ENCODE measurements around the gene SLC1A5. TPM values are rescaled to one million over a fixed set of nuclear protein-coding genes. Genes with fewer than 3 reads are reported as not detected.

The SLC1A5 gene
- total and polyA plus RNA-seq, 7 experiments from 2014 or later: 1.1 to 120 (median 5.3) TPM

DNA sequence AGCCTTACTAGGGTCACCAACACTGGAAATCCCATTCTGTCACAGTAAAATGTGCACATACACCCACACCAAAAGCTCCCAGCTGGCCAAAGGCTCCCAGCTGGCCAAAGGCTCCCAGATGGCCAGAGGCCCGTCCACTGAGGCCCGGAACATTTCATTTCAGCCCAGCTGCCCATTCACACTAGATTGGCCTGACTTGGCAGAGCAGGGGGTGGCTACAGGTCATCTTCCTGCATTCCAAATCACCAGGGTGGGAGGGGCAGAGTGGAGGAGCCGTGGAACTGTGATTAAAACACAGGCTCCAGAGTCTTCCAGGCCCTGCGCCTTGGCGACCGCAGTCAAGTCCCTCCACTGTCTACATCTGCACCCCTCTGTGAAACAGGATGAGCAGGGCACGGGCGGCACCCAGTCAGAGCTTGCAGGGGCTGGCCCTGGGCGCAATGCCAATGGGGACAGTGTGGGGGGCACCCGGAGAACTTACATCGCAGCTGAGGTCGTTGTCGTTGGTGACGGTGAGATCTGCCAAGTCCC lies 61.4 kb downstream of the SLC1A5 start:
- no peak overlapping the region for H3K27ac Mint-ChIP-seq
- H3K4me3 Mint-ChIP-seq: no peak overlapping the region
- POLR2A ChIA-PET: interaction anchor here (1.2 to 5.0 kb wide), 2 partner anchors 18 to 23 kb away, joined by 3 to 30 read pairs; no protein-coding TSS in a partner anchor

DNA sequence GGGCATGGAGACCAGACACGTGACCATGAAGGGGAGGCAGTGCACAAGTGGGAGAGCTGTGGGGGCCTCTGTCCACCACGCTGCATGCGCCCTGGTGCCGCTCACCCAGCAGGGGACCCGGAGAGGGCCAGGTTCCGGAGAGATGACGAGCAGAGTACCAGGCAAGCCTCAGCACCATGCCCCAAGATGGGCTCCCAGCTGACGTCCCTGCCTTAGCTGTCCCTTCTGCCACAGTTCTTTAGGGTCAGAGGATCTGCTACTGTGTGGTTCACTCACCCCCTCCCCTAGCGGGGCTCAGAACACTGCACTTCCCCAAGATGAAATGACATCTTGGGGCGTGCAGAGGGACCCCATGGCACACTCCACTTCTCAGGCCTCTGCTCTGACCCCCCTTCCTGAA lies 61.8 kb downstream of the SLC1A5 start:
- H3K36me3 Mint-ChIP-seq: peaks cover 7 to 23% (median 12%) of the 10 kb centered on the region in 5 donors
- ATAC-seq (no peak), DNase-seq (no peak)
- no peak overlapping the region for H3K27ac Mint-ChIP-seq
- no peaks in the 10 kb centered on the region for H3K9me3 Mint-ChIP-seq
- H3K27me3 ChIP-seq (ENCODE audit: control insufficient read depth in 2 of 2, insufficient read depth in 2 of 2, low read length in 2 of 2): no peaks in the 10 kb centered on the region
- ChIA-PET CTCF (interaction anchor here (1.2 to 6.4 kb wide), 3 partner anchors 16 to 110 kb away, joined by 3 to 136 read pairs (median 4); no protein-coding TSS in a partner anchor), POLR2A (interaction anchor here (1.2 kb wide), 1 partner anchor 19 kb away, joined by 3 read pairs; no protein-coding TSS in a partner anchor)
- H3K4me1 Mint-ChIP-seq: peaks cover 8 to 28% (median 10%) of the 10 kb centered on the region in 7 donors
- no peaks in the 10 kb centered on the region for H3K27me3 Mint-ChIP-seq
- H3K9me3 ChIP-seq (ENCODE audit: control insufficient read depth in 2 of 3, low read length in 3 of 3): no peaks in the 10 kb centered on the region
- peaks cover 0 to 98% (median 10%) of the 10 kb centered on the region in 3 experiments for H3K36me3 ChIP-seq (ENCODE audit: control insufficient read depth in 2 of 3, insufficient read depth in 3 of 3, low read length in 3 of 3)
- peaks cover 0 to 5% of the 10 kb centered on the region in 2 donors for H3K4me1 ChIP-seq (ENCODE audit: control insufficient read depth in 2 of 2, insufficient read depth in 2 of 2, low read length in 2 of 2)
- H3K27ac ChIP-seq (ENCODE audit: low read depth, low read length): no peak overlapping the region
- H3K4me3 Mint-ChIP-seq: no peak overlapping the region
- no peak overlapping the region for H3K4me3 ChIP-seq (ENCODE audit: low read length)
- intact Hi-C loops (cut with micrococcal nuclease): loop anchor here (5.0 kb wide), 1 partner anchor 34 kb away; no protein-coding TSS in a partner anchor

More for the DNA sequence above, 61.4 kb downstream of the SLC1A5 start:
- Histone ChIP-seq H3K36me3 (ENCODE audit: control insufficient read depth in 2 of 3, insufficient read depth in 3 of 3, low read length in 3 of 3) (peaks cover 0 to 98% (median 10%) of the 10 kb centered on the region in 3 experiments), H3K4me1 (ENCODE audit: control insufficient read depth in 2 of 2, insufficient read depth in 2 of 2, low read length in 2 of 2) (peaks cover 0 to 5% of the 10 kb centered on the region in 2 donors), H3K9me3 (ENCODE audit: control insufficient read depth in 2 of 3, low read length in 3 of 3) (no peaks in the 10 kb centered on the region), H3K27ac (ENCODE audit: low read depth, low read length) (no peak overlapping the region), H3K27me3 (ENCODE audit: control insufficient read depth in 2 of 2, insufficient read depth in 2 of 2, low read length in 2 of 2) (no peaks in the 10 kb centered on the region), H3K4me3 (ENCODE audit: low read length) (no peak overlapping the region)
- no peaks in the 10 kb centered on the region for H3K9me3 Mint-ChIP-seq
- ATAC-seq (no peak), DNase-seq (no peak)
- H3K36me3 Mint-ChIP-seq: peaks cover 9 to 24% (median 13%) of the 10 kb centered on the region in 5 donors
- H3K4me1 Mint-ChIP-seq: peaks cover 8 to 32% (median 15%) of the 10 kb centered on the region in 7 donors
- H3K27me3 Mint-ChIP-seq: no peaks in the 10 kb centered on the region
- intact Hi-C loops (cut with micrococcal nuclease): loop anchor here (5.0 kb wide), 1 partner anchor 35 kb away; no protein-coding TSS in a partner anchor
- CTCF ChIA-PET: interaction anchor here (1.2 to 6.4 kb wide), 5 partner anchors 9 to 110 kb away, joined by 3 to 136 read pairs (median 4); no protein-coding TSS in a partner anchor

DNA sequence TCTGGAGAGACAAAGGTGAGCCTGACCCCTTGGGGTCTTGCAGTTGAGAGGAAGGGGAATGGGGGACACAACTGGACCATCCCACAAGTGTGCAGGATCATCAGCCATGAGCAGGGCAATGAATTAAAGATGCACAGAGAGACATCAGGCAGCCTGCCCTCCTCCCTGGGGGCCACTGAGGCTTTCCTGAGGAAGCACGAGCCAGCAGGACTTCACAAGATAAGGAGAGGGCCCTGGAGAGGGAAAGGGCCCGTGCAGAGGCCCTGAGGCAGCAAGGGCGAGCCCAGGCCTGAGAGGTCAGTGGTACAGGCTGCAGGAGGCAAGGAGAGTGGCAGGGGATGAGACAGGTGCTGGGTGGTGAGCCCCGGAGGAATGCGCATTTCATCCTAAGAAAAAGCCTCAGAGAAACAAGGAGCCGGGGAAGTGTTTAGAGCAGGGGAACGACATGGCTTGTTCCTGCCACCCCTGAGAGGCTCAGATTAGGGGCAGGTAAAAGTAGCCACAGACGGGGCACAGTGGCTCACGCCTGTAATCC lies 62.5 kb downstream of the SLC1A5 start:
- no peaks in the 10 kb centered on the region for H3K27me3 Mint-ChIP-seq
- H3K9me3 Mint-ChIP-seq: no peaks in the 10 kb centered on the region
- H3K4me3 ChIP-seq (ENCODE audit: low read length): no peak overlapping the region
- peaks cover 6 to 27% (median 12%) of the 10 kb centered on the region in 5 donors for H3K36me3 Mint-ChIP-seq
- no peak overlapping the region for H3K4me3 Mint-ChIP-seq
- H3K36me3 ChIP-seq (ENCODE audit: control insufficient read depth in 2 of 3, insufficient read depth in 3 of 3, low read length in 3 of 3): peaks cover 0 to 98% (median 10%) of the 10 kb centered on the region in 3 experiments
- peaks cover 0 to 5% of the 10 kb centered on the region in 2 donors for H3K4me1 ChIP-seq (ENCODE audit: control insufficient read depth in 2 of 2, insufficient read depth in 2 of 2, low read length in 2 of 2)
- H3K9me3 ChIP-seq (ENCODE audit: control insufficient read depth in 2 of 3, low read length in 3 of 3): no peaks in the 10 kb centered on the region
- H3K27ac Mint-ChIP-seq: no peak overlapping the region
- no peak overlapping the region for H3K27ac ChIP-seq (ENCODE audit: low read depth, low read length)
- POLR2A ChIA-PET: interaction anchor here (1.2 kb wide), 1 partner anchor 19 kb away, joined by 3 read pairs; no protein-coding TSS in a partner anchor
- CTCF ChIA-PET: interaction anchor here (6.4 kb wide), 1 partner anchor 21 kb away, joined by 136 read pairs; no protein-coding TSS in a partner anchor
- ATAC-seq: no peak
- H3K27me3 ChIP-seq (ENCODE audit: control insufficient read depth in 2 of 2, insufficient read depth in 2 of 2, low read length in 2 of 2): no peaks in the 10 kb centered on the region
- DNase-seq: no peak
- intact Hi-C loops (cut with micrococcal nuclease): loop anchor here (5.0 kb wide), 1 partner anchor 34 kb away; no protein-coding TSS in a partner anchor
- H3K4me1 Mint-ChIP-seq: peaks cover 8 to 25% (median 10%) of the 10 kb centered on the region in 7 donors

DNA sequence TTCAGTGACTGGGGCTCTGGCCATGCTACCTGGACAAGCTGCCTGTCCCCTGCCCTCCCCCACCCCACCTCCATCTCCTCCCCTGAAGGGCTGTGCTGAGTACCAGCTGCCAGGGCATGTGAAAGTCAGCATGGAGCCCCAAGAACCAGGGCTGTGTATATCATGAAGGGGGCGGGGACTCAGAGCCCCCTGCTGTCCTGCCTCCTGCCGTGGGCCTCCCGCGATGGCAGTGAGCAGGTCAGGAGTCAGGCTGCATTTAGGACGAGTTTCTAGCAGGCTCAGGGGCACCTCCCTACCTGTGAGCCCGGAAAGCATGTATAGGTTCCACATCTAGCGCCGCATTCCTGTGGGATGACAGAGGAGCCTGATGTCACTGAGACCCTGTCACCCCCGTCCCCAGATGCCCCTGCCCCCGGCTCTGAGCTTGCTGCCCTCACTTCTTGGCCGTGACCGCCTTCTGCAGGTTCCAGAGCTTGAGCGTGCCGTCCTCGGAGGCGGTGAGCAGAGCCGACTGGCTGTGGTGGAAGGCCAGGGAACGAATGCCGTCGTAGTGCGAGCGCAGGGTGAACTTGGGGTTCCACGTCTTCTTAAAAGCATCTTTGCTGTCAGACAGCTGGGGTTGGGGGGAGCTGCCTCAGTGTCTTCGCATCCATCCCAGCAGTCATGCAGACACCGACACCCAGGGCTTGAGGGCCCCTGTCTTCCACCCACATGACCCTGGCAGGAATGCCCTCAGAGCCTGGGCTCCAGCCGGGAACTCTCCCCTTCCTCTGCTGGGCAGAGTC lies 63.2 kb downstream of the SLC1A5 start:
- Mint-ChIP-seq H3K27ac (no peak overlapping the region), H3K36me3 (peaks cover 6 to 32% (median 12%) of the 10 kb centered on the region in 5 donors), H3K27me3 (no peaks in the 10 kb centered on the region), H3K4me3 (no peak overlapping the region), H3K4me1 (peaks cover 8 to 27% (median 13%) of the 10 kb centered on the region in 7 donors), H3K9me3 (no peaks in the 10 kb centered on the region)
- DNase-seq (no peak), ATAC-seq (no peak)
- no peaks in the 10 kb centered on the region for H3K27me3 ChIP-seq (ENCODE audit: control insufficient read depth in 2 of 2, insufficient read depth in 2 of 2, low read length in 2 of 2)
- ChIA-PET CTCF (no interaction called here), POLR2A (interaction anchor here (1.1 kb wide), 1 partner anchor 22 kb away, joined by 3 read pairs; no protein-coding TSS in a partner anchor)
- H3K4me1 ChIP-seq (ENCODE audit: control insufficient read depth in 2 of 2, insufficient read depth in 2 of 2, low read length in 2 of 2): peaks cover 0 to 5% of the 10 kb centered on the region in 2 donors
- no peak overlapping the region for H3K4me3 ChIP-seq (ENCODE audit: low read length)
- H3K9me3 ChIP-seq (ENCODE audit: control insufficient read depth in 2 of 3, low read length in 3 of 3): no peaks in the 10 kb centered on the region
- H3K27ac ChIP-seq (ENCODE audit: low read depth, low read length): no peak overlapping the region
- intact Hi-C loops (cut with micrococcal nuclease): loop anchor here (5.0 kb wide), 1 partner anchor 33 kb away; no protein-coding TSS in a partner anchor
- peaks cover 0 to 98% (median 10%) of the 10 kb centered on the region in 3 experiments for H3K36me3 ChIP-seq (ENCODE audit: control insufficient read depth in 2 of 3, insufficient read depth in 3 of 3, low read length in 3 of 3)

Other genes starting within 250 kb of the SLC1A5 start
- gene CALM3, start 187.3 kb downstream of the SLC1A5 start, total RNA-seq: 100 to 1,000 TPM; 203 to 517 (median 266) TPM
- 100 to 1,000 TPM; 242 to 254 TPM for gene CALM3, start 187.3 kb downstream of the SLC1A5 start, polyA plus RNA-seq
- gene PTGIR, start 163.5 kb downstream of the SLC1A5 start, total RNA-seq: 10 to 100 TPM in 1 of 5 experiments, 1 to 10 TPM in 4; 4.2 to 99.1 (median 4.9) TPM
- gene PTGIR, start 163.5 kb downstream of the SLC1A5 start, polyA plus RNA-seq: 10 to 100 TPM in 1 of 2 donors, 1 to 10 TPM in 1; 5.1 to 13.2 TPM
- gene GNG8, start 152.4 kb downstream of the SLC1A5 start, total RNA-seq: 10 to 100 TPM in 1 of 5 experiments, 1 to 10 TPM in 1, not detected in 3; 3.2 to 12.3 TPM
- 1 to 10 TPM in 1 of 2 donors, not detected in 1; 9.7 TPM for gene GNG8, start 152.4 kb downstream of the SLC1A5 start, polyA plus RNA-seq
- gene DACT3, start 127.4 kb downstream of the SLC1A5 start, total RNA-seq: 1 to 10 TPM in 1 of 5 experiments, under 1 TPM in 3, not detected in 1; 0.11 to 1.3 (median 0.34) TPM
- gene DACT3, start 127.4 kb downstream of the SLC1A5 start, polyA plus RNA-seq: under 1 TPM in 1 of 2 donors, not detected in 1; 0.07 TPM
- gene PRKD2, start 71.5 kb downstream of the SLC1A5 start, total RNA-seq: 100 to 1,000 TPM; 120 to 181 (median 123) TPM
- 100 to 1,000 TPM in 1 of 2 donors, 10 to 100 TPM in 1; 39.5 to 105 TPM for gene PRKD2, start 71.5 kb downstream of the SLC1A5 start, polyA plus RNA-seq
- gene FKRP, start 42.5 kb downstream of the SLC1A5 start, total RNA-seq: 10 to 100 TPM; 17.5 to 29.8 (median 21.2) TPM
- 1 to 10 TPM; 1.8 to 6.8 TPM for gene FKRP, start 42.5 kb downstream of the SLC1A5 start, polyA plus RNA-seq
- 100 to 1,000 TPM in 2 of 5 experiments, 10 to 100 TPM in 3; 81.3 to 120 (median 90.4) TPM for gene STRN4, start 42.1 kb downstream of the SLC1A5 start, total RNA-seq
- gene STRN4, start 42.1 kb downstream of the SLC1A5 start, polyA plus RNA-seq: 10 to 100 TPM; 16.2 to 30.9 TPM
- gene AP2S1, start 62.3 kb upstream of the SLC1A5 start, total RNA-seq: 100 to 1,000 TPM in 1 of 5 experiments, 10 to 100 TPM in 4; 34.4 to 116 (median 46.5) TPM
- gene AP2S1, start 62.3 kb upstream of the SLC1A5 start, polyA plus RNA-seq: 10 to 100 TPM; 60.4 to 71.0 TPM
- 10 to 100 TPM; 22.2 to 29.4 (median 24.5) TPM for gene ARHGAP35, start 72.4 kb upstream of the SLC1A5 start, total RNA-seq
- gene ARHGAP35, start 72.4 kb upstream of the SLC1A5 start, polyA plus RNA-seq: 1 to 10 TPM; 2.3 to 4.8 TPM
- gene NPAS1, start 231.2 kb upstream of the SLC1A5 start, total RNA-seq: 1 to 10 TPM in 1 of 5 experiments, under 1 TPM in 2, not detected in 2; 0.27 to 1.2 (median 0.61) TPM
- gene NPAS1, start 231.2 kb upstream of the SLC1A5 start, polyA plus RNA-seq: under 1 TPM; 0.48 to 0.58 TPM